Tibial nerve (tissue), 4 donors: ENCODE measurements around the gene PTGIS.
A peak's percentile ranks its signal among the peaks of the same experiment; 100 is the strongest.

Source experiments
- CTCF ChIP-seq, 5 experiments: fragments of 200-600 bp in 3 of 5; fragments of 450-650 bp in 2 of 5; sonication (generic) in 3 of 5; IDR thresholded peaks; one replicate each; pipeline ENCODE4 v1.5.1; 2016 to 2019; ENCODE audit warnings: antibody characterized with exemption in 5 of 5, mild to moderate bottlenecking in 3 of 5, moderate library complexity in 2 of 5
- EP300 ChIP-seq, 2 donors: sonication (generic); formaldehyde crosslinking; IDR thresholded peaks; one replicate each; pipeline ENCODE4 v1.6.1; 2017; ENCODE audit warnings: antibody characterized with exemption in 2 of 2, mild to moderate bottlenecking in 1 of 2
- POLR2A ChIP-seq, 2 donors: fragments of 450-650 bp; IDR thresholded peaks; one replicate each; pipeline ENCODE4 v1.6.1; 2017; ENCODE audit warnings: antibody characterized with exemption in 2 of 2, mild to moderate bottlenecking in 2 of 2, moderate library complexity in 2 of 2

- TF ChIP-seq POLR2A (IDR thresholded peaks at IDR 0.05): no peak
- TF ChIP-seq EP300 (IDR thresholded peaks at IDR 0.05): peak in 1 of 2 donors; percentile 68
- TF ChIP-seq CTCF (IDR thresholded peaks at IDR 0.05): no peak
Observed at GRCh38 chr20:49510562-49511122, 57.3 kb downstream of the PTGIS start.
